Measurements from ENCODE around the gene COL15A1.

GRCh38 chr9:99052815-99053715, 109.4 kb downstream of the COL15A1 start:
- TF ChIP-seq POLR2A (IDR thresholded peaks at IDR 0.05; ENCODE audit: low read length), result no peak
- TF ChIP-seq GATA1 (IDR thresholded peaks at IDR 0.05; ENCODE audit: low read depth, low read length), result no peak
